Right lobe of liver (tissue), 4 donors: ENCODE results near the gene ISYNA1.

ENCODE experiments used
- CTCF ChIP-seq, 4 donors: fragments of 200-600 bp in 3 of 4; fragments of 450-650 bp in 1 of 4; IDR thresholded peaks; one replicate each; pipeline versions ENCODE4 v1.5.1 to v1.8.0; 2016 to 2022; ENCODE audit warnings: antibody characterized with exemption in 4 of 4, mild to moderate bottlenecking in 2 of 4
- POLR2A ChIP-seq: fragments of 450-650 bp; IDR thresholded peaks from one replicate; pipeline ENCODE4 v1.6.1; 2017; ENCODE audit warnings: antibody characterized with exemption, mild to moderate bottlenecking
- donor health status: DM: no; HTN: no; CAD: no.
- donor health status: DM: no; HTN: no; CAD: no.
- donor health status: DM: no; HTN: yes; CAD: no.

- peak; percentile 38 for TF ChIP-seq POLR2A
- peak; percentile 87 to 98 (median 94) for TF ChIP-seq CTCF (IDR thresholded peaks at IDR 0.05)
These were observed 49.6 kb downstream of the ISYNA1 start for GRCh38 chr19:18388100-18388959.
